Subcutaneous abdominal adipose tissue (tissue), 5 donors: ENCODE results near the gene NAPA.

Experiments used
- H3K27ac ChIP-seq: one replicate; pipeline ENCODE4 v1.7.0; 2013; ENCODE audit warnings: low read depth, mild to moderate bottlenecking, inconsistent platforms, low read length, moderate library complexity
- H3K27me3 ChIP-seq, 5 donors: one replicate each; pipeline ENCODE4 v1.7.0; 2013; ENCODE audit warnings: low read length in 5 of 5, inconsistent platforms in 1 of 5; ENCODE audit not compliant: control insufficient read depth in 5 of 5, insufficient read depth in 4 of 5
- H3K36me3 ChIP-seq, 5 donors: one replicate each; pipeline ENCODE4 v1.7.0; 2013; ENCODE audit warnings: low read length in 5 of 5; ENCODE audit not compliant: control insufficient read depth in 5 of 5, insufficient read depth in 5 of 5
- H3K4me1 ChIP-seq, 5 donors: one replicate each; pipeline ENCODE4 v1.7.0; 2013; ENCODE audit warnings: low read length in 5 of 5, mild to moderate bottlenecking in 3 of 5, moderate library complexity in 1 of 5; ENCODE audit not compliant: control insufficient read depth in 5 of 5, insufficient read depth in 5 of 5
- H3K4me3 ChIP-seq, 5 donors: one replicate each; pipeline ENCODE4 v1.7.0; 2013; ENCODE audit warnings: low read length in 5 of 5, low read depth in 1 of 5
- H3K9ac ChIP-seq, 5 donors: one replicate each; pipeline ENCODE4 v1.7.0; 2013; ENCODE audit warnings: low read length in 5 of 5, mild to moderate bottlenecking in 4 of 5, moderate library complexity in 3 of 5
- H3K9me3 ChIP-seq, 5 donors: one replicate each; pipeline ENCODE4 v1.7.0; 2013; ENCODE audit warnings: low read length in 5 of 5; ENCODE audit not compliant: control insufficient read depth in 5 of 5
- donor health status: healthy.
- donor health status: healthy.
- donor health status: healthy.
- donor health status: healthy.
- donor health status: healthy.

The NAPA gene

DNA sequence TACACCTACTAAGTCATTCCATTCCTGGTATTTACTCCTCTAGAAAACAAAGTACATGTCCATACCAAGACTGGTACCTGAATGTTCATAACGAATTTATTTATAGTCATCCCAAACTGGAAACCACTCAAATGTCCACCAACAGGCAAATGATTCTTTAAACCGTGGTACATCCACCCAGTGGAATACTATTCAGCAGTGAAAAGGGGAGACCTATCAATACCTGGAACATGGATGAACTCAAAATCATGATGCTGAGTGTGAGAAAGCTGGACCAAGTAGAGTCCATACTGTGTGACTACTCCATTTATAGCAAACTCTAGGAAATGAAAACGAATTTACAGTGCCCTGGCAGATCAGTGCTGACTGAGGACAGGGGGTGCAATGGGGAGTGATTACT is 11.9 kb upstream of the NAPA start:
- Histone ChIP-seq H3K27ac (no peak overlapping the region), H3K27me3 (peaks cover 0 to 4% (median 2%) of the 10 kb centered on the region in 5 donors), H3K9ac (no peak overlapping the region), H3K4me3 (no peak overlapping the region), H3K9me3 (no peaks in the 10 kb centered on the region), H3K4me1 (peaks cover 0 to 18% (median 9%) of the 10 kb centered on the region in 5 donors), H3K36me3 (no peaks in the 10 kb centered on the region)

DNA sequence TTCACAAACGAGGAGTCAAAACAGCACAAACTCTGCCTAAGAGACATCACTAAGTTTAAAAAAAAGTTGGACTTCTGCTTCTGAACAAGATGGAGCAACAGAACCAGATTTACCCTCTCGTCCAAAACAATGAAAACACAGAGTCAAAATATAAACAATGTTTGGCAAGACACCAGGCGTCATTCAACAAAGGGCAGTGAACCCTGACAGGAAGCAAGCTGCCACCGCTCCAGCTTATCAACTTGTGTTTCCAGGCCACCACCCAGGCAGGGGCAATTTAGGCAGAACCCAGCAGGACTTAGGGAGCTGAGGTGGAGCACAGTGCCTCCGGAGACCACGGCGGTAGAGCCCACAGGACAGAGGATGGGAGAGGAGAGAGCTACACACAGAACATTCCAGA is 8.6 kb upstream of the NAPA start:
- no peaks in the 10 kb centered on the region for H3K36me3 ChIP-seq
- H3K4me3 ChIP-seq = no peak overlapping the region
- no peaks in the 10 kb centered on the region for H3K27me3 ChIP-seq
- no peak overlapping the region for H3K9ac ChIP-seq
- no peak overlapping the region for H3K27ac ChIP-seq
- H3K4me1 ChIP-seq = peaks cover 0 to 26% (median 13%) of the 10 kb centered on the region in 5 donors
- H3K9me3 ChIP-seq = no peaks in the 10 kb centered on the region

DNA sequence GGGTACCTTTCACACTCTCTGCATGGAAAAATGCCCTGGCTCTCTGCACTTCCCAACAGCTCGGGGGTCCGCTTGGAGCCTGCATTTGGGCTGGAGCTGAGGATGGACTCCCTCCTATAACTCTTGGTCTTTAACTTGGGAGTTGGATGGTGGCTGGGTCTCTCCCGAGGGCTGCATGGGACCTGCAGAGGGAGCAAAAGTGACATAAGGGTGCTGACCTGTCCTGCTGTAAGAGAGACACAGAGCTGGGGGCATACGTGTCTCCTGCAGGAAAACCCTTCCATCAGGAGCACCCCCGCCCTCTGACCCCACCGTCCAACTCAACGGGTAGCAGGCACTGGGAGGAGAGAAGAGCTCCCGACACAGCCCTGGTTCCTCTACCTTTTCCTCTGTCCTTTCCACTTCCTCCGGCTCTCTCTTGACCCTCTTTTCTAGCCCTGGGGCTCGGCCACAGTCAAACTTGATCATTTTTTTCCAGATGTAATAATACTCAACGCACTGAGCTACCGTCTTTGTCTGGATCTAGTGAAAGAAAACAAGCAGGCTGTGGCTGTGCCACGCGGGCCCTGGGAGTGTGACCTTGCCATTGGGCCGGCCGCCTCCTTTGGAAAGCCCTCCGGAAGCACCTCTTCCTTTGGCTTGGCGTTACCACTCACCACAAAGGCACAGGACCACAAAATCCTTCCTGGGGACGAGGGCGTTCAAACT is 6.8 kb upstream of the NAPA start:
- peak overlapping the region; percentile 54 for H3K27ac ChIP-seq
- peaks cover 0 to 26% (median 13%) of the 10 kb centered on the region in 5 donors for H3K4me1 ChIP-seq
- peak overlapping the region in 3 of 5 donors; percentile 12 to 29 (median 13) for H3K4me3 ChIP-seq
- H3K9ac ChIP-seq = peak overlapping the region in 3 of 5 donors; percentile 2 to 58 (median 22)
- H3K9me3 ChIP-seq = no peaks in the 10 kb centered on the region
- no peaks in the 10 kb centered on the region for H3K36me3 ChIP-seq
- no peaks in the 10 kb centered on the region for H3K27me3 ChIP-seq

DNA sequence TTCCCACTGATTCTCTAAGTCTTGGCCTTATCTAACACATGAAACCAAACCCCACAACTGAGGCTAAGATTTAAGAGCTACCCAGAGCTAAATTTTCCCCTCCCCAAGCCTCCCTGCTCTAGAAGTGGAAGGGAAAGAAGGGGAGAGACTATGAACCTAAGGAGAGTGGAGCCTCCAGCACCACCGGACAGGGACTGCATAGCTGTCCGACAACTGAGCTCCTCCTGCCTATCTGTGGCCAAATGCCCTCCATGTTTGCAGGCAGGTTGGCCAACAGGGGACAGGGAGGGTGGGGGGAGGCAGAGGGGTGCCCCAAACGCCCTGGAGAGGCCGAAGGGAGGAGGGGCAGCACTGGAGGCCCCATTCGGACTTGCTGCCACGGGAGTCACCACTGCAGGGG is 6.0 kb upstream of the NAPA start:
- Histone ChIP-seq H3K27me3 (no peaks in the 10 kb centered on the region), H3K36me3 (no peaks in the 10 kb centered on the region), H3K4me3 (no peak overlapping the region), H3K9me3 (no peaks in the 10 kb centered on the region), H3K4me1 (peaks cover 0 to 30% (median 17%) of the 10 kb centered on the region in 5 donors), H3K27ac (no peak overlapping the region), H3K9ac (no peak overlapping the region)

DNA sequence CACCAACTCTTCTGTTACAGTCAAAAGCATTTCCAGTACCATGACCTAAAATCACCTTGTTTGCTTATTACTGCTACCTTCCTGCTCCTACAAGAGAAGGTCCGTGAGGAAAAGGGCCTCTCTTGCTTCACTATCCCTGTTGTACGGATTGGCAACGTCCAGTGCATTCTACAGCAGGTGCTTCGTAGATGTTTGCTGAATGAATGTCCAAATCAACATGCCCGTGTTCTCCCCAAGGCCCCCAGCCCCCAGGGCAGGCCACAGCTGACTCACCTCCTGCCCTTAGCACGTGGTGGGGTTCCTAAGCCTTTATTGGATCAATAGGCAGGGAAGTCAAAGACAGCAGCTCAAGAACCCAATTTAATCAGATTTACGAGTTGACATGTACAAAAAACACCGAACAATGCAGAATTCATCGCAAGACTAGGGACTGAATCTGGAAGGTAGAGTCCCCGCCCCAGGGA is 5.5 kb upstream of the NAPA start:
- H3K9me3 ChIP-seq = no peaks in the 10 kb centered on the region
- no peak overlapping the region for H3K9ac ChIP-seq
- H3K27me3 ChIP-seq = peaks cover 0 to 1% (median 0%) of the 10 kb centered on the region in 5 donors
- no peak overlapping the region for H3K27ac ChIP-seq
- no peak overlapping the region for H3K4me3 ChIP-seq
- H3K36me3 ChIP-seq = no peaks in the 10 kb centered on the region
- H3K4me1 ChIP-seq = peaks cover under 1 to 32% (median 21%) of the 10 kb centered on the region in 5 donors

DNA sequence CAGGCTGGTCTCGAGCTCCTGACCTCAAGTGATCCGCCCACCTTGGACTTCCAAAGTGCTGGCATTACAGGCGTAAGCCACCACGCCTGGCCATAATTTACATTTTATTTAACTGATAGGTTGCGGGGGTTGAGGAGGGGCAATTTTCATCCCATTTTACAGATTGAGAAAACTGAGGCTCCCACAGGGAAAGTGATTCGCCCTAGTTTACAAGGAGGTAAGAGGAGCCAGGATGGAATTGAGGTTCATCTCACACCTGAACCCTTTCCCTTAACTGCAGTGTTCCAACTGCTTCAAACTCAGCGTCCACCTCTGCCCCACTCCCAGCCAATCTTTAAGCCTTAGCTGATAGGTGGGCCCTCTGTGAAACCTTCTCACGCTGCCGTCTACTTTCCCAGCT is 4.0 kb upstream of the NAPA start:
- Histone ChIP-seq H3K9ac (no peak overlapping the region), H3K36me3 (no peaks in the 10 kb centered on the region), H3K9me3 (no peaks in the 10 kb centered on the region), H3K27ac (no peak overlapping the region), H3K4me3 (no peak overlapping the region), H3K4me1 (peaks cover 3 to 36% (median 27%) of the 10 kb centered on the region in 5 donors), H3K27me3 (peaks cover 0 to 3% (median 0%) of the 10 kb centered on the region in 5 donors)

DNA sequence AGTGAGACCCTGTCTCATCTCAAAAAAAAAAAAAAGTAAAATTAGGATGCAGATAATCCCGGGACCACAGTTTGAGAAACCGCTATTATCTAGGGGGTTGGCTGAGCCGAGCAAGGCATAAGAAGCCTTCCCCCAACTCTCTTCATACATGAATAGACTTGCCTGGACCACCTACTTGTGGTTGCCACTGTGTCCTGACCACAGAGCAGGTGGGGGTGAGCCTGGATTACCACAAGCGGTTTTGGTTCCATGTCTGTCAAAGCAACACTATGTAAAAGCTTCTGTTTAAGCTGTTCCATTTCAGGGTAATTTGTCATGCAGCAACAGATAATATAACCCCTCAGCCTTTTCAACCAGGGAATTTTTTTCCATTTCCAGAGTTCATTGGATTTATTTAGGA is 3.3 kb upstream of the NAPA start:
- Histone ChIP-seq H3K9ac (no peak overlapping the region), H3K4me3 (no peak overlapping the region), H3K27ac (no peak overlapping the region), H3K27me3 (peaks cover 0 to 3% (median 0%) of the 10 kb centered on the region in 5 donors), H3K36me3 (no peaks in the 10 kb centered on the region), H3K4me1 (peaks cover 6 to 42% (median 34%) of the 10 kb centered on the region in 5 donors), H3K9me3 (no peaks in the 10 kb centered on the region)

DNA sequence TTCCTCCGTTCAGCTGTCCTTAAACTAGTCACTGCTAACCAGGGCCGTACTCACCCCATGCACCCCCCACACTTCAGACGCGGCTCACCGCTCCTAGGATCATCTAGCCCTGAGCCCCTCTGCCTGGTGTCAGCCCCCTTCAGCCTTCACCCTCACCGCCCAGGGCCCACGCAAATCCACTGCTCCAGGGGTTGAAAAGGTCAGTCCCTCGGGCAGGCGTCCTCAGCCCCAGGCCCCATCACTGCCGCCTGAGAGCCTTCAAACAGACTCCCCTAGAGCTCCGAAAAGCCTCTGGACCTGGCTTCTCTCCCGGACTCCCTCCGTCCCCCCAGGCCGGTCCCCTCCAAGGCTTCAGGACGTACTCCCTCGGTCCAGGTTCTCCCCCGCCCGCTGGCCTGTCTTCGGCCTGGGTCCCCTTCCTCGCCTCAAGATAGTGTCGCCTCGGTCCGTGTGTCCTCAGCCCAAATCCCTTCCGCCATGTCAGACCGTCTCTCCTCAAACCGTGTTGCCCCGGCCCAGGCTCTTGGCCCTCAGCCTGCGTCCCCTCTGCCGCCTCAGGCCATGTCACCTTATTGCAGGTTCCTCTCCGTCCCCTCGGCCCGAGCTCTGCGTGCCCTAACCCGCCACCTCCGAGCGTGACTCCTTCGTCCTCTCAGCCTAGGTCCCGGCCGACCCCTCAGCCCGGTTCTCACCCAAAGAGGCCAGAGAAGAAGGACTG is 553 bp downstream of the NAPA start:
- peaks cover 0 to 5% (median 0%) of the 10 kb centered on the region in 5 donors for H3K36me3 ChIP-seq
- H3K27ac ChIP-seq = peak overlapping the region; percentile 96
- H3K9me3 ChIP-seq = no peaks in the 10 kb centered on the region
- H3K27me3 ChIP-seq = peaks cover 0 to 3% (median 0%) of the 10 kb centered on the region in 5 donors
- peak overlapping the region; percentile 81 to 99 (median 96) for H3K4me3 ChIP-seq
- peak overlapping the region; percentile 94 to 100 (median 99) for H3K9ac ChIP-seq
- peaks cover 27 to 62% (median 57%) of the 10 kb centered on the region in 5 donors for H3K4me1 ChIP-seq

DNA sequence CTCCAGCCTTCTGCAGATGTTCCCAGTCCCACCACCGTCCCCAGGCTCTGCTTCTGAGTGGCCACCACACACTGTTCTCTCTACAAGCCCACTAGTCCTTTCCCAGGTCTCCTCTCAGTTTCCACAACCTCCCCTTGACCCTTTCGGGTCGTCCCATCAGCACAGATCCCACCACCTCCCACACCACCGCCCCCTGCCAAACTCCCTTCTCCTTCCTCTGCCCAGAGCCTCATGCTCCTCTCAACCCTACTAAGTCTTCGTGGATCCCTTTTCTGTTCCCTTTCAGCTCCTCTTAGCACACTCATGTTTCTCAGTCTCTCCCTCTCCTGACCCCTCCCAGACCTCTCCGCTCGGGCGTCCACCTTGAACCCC is 1.9 kb downstream of the NAPA start:
- peak overlapping the region; percentile 29 to 70 (median 49) for H3K9ac ChIP-seq
- H3K4me3 ChIP-seq = peak overlapping the region; percentile 17 to 88 (median 46)
- peaks cover 28 to 72% (median 66%) of the 10 kb centered on the region in 5 donors for H3K4me1 ChIP-seq

More for the DNA sequence above, 1.9 kb downstream of the NAPA start:
- peaks cover 0 to 3% (median 0%) of the 10 kb centered on the region in 5 donors for H3K27me3 ChIP-seq
- H3K9me3 ChIP-seq = no peaks in the 10 kb centered on the region
- peak overlapping the region; percentile 96 for H3K27ac ChIP-seq
- peaks cover 0 to 5% (median 0%) of the 10 kb centered on the region in 5 donors for H3K36me3 ChIP-seq
